ENCODE data around the gene HVCN1. TPM values are rescaled to one million over a fixed set of nuclear protein-coding genes. Genes with fewer than 3 reads are reported as not detected.

HVCN1 gene
- polyA plus RNA-seq, 10 donors = 4.0 to 7.1 (median 5.0) TPM

DNA sequence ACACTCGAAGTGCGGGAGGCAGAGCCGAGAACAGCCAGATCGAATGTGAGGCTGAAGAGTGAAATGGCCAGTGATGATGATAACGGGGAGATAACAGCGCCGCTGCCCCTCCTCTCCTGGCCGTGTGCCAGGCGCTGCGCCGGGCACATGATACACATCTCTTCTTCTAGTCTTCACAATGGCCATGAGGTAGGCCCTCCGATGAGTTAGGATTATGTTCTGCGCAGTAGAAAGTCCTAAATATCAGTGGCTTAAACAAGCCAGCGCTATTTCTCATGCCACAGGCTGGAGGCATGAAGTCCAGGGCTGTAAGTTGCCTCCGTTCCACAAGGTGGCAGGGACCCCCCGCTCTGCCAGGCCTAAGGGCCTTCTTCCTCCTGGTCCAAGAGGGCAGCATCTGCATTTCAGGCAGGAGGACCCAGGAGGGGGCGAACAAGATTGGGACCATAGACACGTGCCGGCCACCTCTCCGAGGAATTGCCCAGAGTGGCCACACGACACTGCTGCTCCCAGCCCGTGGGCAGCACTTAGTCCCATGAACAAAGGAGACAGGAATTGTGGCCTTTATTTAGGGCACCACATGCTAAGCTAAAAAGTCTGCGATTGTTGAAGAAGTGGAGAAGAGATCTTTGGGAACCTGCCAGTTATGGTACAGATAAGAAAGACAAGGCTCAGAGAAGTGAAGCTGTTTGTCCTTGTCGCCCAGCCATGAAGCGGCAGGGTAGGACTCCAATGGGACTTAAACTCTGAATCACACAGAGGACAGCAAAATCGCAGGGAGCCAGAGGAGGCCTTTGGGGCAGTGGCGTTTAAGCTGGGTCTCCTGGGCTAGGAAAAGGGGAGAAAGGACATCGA is 10.9 kb upstream of the HVCN1 start:
- DNase-seq = no peak

DNA sequence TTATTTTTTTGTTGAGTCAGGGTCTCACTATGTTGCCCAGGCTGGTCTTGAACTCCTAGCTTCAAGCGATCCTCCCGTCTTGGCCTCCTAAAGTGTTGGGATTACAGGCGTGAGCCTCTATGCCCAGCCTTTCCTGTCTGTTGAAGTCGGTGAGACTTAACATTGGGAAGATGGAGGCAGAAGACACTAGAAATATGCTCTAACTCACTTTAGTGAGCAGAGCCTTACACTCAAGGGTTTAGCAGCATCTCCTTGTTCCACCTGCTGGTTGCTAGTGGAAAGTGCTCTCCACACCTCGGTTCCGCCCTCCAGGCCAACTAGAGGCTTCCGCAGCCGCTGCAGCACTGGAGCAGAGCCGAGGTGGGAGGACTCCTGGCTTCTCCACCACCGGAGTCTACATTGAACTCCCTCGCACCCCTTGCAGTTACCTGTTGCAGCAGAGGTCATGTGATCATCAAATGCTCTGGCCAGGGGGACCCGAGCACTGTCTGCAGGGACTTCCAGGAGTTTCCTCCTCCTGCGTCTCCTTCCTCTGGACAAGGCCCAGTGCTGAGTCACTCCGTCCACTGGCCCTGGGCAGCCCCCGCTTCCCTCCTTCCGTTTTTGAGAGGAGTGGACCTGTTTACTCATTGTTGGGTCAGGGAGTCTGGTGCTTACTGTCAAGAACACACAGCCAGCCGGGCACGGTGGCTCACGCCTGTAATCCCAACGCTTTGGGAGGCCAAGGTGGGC is 9.4 kb upstream of the HVCN1 start:
- peak; percentile 30 to 90 (median 75) for DNase-seq

DNA sequence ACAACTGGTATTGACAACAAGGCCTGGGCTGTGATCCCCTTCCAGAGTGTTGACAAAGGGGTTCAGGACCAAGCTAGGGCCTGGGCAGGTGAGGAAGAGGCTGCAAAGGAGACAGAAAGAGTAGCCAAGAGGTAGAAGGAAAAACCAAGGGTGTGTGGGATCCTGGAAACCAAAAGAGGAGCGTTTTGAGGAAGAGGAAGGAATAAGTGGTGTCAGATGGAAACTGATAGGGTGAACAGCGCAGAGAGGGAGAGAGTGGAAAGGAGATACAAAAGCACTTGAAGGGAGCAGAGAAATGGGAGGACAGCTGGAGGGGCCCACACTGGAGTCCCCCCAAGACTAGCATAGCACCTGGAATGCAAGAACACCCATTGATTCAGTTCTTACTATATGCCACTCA is 8.3 kb upstream of the HVCN1 start:
- DNase-seq = no peak

DNA sequence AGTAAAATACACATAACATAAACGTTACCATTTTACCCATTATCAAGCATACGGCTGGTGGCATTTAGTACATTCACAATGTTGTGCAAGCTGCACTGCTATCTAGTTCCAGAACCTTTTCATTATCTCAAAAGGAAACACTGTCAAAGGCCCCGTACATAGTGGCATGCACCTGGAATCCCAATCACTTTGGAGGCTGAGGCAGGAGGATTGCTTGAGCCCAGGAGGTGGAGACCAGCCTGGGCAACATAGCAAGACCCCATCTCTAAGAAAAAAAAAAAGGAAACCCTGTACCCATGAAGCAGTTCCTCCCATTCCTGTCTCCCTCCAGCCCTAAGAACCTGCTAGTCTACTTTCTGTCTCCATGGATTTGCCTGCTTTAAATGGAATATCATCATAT is 7.4 kb upstream of the HVCN1 start:
- DNase-seq = no peak

DNA sequence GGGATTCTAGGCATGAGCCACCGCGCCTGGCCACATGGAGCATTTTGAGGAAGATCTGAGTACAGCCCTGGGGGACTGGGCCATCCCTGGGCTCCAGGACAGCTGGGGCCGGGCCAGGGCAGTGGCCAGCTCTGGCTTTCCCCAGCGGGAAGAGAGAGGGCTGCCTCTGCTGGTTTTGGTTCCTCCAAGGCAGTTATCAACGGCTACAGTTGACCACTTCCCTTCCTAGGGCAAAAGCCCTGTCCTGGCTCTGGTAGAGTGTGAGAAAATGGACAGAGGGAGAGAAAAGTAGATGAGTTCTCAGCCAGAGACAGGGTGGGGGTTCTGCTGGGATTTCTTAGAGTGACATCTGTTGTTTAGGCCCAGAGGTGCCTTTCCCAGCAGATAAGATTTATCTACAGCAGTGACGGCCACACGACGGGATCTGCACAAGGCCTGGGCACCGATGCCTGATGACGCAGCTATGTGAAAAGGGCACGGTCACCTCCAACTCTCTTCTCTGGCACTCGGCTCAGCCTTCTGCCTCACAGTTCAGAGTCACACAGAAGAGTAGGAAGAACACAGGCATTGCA is 5.5 kb upstream of the HVCN1 start:
- peak in 1 of 3 donors; percentile 29 for DNase-seq

DNA sequence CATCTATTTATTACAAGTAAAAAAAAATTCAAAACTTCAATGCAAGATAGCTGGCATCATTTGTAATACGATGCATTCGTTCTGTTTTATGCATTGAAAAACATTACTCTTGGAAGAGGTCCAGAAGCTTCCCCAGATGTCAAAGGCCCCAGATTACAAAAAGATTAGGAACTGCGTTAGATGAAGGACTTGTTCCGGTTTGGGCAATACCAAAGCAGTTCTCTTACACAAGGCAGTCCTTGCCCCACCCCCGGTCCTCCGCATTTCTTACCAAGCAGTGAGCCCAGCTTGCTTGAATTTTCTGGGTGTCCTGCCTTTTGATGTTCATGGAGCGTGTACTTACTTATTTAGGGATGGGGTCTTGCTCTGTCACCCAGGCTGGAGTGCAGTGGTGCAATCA is 4.8 kb upstream of the HVCN1 start:
- peak in 1 of 3 donors; percentile 33 for DNase-seq

DNA sequence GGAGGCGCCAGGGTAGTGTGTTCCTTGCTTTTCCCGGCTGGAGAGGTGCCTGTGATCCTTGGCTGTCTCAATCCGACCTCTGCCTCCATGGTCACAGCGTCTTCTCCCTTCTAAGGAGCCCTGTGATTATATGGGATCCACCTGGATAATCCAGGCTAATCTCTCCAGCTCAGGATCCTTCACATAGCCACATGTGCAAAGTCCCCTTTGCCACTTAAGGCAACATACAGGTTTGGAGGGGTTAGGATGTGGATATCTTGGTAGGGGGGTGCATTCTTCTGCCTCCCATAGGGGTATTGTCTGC is 1.2 kb upstream of the HVCN1 start:
- DNase-seq = no peak

DNA sequence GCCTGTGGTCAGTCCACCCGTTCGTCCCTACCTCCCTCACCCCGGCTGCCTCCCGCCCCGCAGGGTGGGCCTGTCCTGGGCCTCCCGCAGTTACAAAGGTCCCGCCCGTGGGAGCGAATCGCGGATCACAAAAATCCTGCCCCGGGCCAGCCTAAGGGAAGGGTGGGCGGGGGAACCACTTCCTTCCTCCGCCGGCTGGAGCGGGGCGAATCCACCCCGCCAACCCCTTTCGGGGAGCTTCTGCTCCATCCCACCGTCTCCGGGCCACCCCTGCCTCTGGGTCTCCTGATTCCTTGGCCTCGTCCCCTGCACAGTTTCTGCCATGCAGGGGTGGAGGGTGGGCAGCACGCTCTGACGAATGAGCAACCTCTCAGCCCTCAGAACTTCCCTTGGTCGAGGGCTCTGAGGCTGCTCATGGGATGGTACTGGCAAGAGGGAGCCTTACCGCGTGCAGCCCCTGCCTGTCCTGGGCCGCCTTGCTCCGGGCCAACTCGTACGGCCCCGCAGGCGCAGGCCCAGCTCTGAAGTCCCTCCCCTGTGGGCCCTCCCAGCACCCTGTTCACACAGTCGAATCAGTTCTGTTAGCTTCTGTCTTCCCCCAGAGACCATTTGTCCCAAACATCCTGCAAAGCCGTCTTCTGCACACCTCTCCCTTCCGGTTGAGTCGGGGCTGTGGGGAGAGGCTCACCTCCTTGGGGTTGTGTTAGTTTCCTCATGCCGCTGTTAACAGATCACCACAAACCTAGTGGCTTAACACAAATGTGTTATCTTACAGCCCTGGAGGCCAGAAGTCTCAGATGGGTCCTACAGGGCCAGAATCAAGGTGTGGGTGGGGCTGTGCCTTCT is 589 bp upstream of the HVCN1 start:
- DNase-seq = peak; percentile 13 to 88 (median 64)

DNA sequence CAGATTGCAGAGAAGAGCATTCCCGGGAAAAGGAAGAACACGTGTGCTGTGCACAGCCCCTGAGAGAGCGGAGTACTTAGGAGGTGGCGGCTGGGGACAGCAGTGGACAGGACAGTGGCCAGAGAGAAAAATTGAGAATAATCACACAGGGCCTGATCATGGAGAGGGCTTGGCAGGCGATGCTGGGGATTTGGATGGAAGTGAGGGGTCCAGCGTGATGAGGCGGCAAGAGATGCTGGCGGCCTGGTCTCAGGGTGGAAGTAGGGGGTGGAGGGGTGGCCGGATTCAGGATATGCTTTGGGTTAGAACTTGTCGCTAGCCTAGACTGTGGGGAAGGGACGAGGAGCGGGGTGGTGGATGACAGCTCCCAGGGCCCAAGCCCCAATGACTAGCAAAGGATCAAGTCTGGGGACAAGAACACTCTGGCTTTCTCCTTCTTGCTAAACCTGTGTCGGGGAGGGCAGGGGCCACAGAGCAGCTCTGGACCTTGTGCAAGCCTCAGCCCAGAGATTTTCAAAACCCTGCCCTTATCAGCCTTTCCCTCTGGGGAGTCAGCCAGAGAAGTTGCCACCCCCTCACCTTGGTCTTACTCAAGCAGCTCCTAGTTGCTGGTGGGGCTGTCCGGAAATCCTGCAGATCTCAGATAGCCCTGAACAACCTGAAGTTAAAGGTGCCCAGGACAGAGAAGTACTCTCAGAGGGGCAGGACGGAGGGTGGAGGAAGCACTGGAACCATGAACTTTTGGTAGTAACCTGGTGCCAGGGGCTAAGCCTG is 1.3 kb downstream of the HVCN1 start:
- DNase-seq = no peak

DNA sequence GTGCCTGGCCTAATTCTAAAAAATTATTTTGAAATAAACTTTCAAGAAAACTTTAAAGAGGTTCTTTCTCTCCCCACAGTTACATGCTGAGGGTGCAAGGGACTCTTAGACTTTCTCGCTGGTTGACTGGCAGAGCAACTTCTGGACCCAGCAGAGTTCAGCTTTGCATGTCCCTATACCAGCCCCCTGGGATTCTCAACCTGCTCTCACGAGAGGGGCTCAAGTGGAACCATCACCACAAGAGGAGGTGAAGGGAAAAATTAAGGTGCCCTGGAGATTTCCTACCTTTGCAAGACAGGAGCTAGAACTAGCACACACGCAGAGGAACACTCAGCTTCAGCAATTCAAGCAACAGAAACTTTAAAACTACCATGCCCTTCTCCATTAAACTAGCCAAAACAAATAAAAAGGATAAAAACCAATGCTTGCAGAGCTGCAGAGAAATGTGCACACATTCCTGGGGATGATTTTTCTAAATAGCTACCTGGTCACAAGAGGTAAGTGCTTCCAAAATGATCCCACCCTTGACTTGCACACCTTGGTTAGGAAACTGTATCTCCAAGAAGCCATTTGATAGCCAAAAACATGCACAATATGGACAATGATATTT is 2.5 kb downstream of the HVCN1 start:
- no peak for DNase-seq

DNA sequence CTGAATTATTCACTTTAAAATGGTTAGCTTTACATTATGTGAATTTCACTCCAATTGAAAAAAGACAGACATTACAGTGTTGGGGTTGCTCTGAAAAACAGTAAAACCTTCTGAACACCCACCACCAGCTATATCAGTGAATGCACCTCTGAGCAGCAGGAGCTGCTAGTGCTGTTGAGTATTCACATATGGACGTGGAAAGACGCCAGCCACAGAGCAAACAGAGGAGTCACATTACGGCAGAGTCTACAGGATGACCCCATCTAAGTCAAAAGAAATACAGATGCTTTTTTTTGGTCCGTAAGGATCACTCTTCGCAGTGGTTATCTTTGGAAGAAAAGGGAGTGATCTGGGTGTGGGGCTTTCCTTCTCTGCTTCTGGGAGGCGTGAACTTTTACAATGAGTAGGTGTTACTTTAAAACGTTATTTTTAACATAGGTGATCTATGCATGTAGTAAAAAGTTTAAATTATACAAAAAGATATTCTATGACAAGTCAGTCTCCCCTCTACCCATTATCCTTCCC is 4.5 kb downstream of the HVCN1 start:
- DNase-seq = peak in 1 of 3 donors; percentile 17

DNA sequence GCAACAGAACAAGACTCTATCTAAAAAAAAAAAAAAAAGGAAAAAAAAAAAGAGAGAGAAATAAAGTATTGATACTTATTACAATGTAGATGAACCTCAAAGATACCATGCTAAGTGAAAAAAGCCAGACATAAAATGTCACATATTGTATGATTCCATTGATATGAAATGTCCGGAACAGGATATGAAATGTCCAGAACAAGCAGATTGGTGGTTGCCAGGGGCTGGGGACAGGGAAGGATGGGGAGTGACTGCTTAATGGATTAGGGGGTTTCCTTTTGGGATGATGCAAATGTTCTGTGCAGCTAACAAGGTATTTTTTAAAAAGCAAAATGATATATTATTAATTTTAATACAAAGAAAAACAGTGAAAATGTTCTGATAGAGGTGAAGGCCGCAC is 5.0 kb downstream of the HVCN1 start:
- DNase-seq = no peak

DNA sequence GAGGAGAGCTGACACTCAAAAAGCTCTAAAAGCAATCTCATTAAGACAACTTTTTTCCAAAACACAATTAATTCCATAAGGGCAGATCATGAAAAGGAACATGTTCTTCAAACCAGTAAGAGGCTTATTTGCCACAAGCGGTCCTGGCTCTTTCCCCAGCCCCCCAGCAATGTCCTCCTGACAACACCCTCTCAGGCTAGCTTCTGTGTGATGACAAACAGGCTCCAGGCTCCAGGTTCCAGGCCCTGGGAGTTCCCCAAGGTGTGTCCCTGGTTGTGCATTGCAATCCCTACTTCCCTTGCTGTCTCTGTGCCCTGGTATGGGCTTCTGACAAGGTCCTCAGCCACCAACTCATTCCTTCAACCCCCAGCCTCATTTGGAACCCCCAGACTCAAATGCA is 8.9 kb downstream of the HVCN1 start:
- DNase-seq = no peak

DNA sequence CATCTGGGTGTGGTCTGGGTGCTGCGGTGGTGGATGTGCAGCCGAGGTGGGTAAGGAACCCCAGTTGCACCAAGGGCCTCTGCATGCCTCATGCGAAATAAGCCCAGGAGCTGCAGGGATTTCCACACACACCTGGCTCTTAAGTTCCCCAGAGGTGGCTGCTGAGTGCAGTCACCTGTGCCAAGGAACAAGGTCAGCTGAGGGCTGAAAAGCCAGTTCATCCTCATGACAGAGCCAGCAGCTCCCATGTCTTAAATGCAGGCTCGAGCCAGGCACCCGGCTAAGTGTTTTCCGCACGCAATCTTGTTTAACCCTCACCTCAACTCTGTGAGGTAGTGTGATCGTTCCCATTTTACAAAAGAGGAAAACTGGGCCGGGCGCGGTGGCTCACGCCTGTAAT is 9.7 kb downstream of the HVCN1 start:
- DNase-seq = no peak

DNA sequence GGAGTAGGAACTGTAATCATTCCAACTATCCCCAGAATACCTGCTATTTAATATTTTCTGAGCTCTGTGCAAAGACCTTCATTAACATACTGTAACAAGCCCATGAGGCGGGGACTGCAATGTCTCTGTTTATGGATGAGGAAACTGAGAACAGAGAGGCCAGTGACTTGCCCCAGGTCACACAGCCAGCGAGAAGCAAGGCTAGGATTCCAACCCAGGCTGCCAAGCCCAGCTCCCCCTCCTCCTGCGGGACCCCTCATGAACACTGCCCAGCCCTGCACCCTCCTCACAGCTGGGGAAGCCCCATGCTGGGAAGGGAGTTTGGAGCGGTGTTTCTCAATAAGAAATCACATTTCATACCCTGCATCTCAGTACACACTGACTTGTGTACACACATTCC is 10.9 kb downstream of the HVCN1 start:
- DNase-seq = no peak

DNA sequence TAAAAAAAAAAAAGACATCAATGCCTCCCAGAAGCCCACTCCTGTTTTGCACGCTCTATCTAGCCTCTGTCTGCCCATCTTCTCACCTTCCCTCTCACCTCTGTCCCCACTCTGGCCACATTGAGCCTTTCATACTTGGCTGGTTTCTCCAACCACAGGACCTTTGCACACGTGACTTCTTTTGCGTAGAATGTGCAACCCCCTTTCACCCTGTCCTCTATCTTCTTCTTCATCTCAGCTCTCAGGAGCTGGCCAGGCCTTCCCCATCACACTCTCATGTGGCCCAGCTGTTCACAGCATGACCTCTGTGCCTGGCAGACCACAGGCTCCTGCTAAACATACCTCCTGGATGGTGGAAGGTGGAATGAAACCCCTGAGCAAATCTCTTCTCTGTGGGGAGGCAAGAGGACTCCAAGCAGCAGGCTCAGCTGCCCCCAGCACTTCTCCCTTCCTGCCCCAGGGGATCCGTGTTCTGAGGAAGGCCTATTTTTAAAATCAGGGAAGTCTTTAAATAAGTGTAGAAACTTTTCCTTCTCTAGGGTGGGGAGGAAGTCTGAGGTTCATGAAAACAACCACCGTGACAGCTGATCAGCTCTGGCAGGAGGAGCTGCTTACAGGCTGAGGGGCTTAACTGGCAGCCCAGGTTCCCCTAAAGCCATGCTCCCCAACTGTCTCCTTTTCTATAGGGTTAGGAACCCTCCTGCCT is 11.6 kb downstream of the HVCN1 start:
- peak in 1 of 3 donors; percentile 42 for DNase-seq

DNA sequence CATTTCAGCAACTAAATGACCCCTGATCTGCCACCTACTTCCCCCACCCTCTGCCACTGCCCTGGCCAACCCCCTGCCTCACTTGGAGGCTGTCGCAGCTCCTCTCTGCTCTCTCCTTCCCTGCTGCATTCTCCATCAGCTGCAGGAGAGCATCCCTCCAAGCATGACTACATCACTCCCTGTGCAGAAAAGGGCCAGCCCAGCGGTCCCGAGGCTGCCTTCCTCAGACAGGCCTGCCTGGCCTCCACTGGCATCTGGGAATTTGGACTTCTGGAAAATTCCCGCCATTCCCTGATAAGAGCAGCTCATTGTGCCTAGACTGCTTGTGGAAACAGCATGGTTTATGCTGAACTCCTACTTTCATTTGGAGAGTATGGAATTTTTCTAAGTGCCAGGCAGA is 12.7 kb downstream of the HVCN1 start:
- no peak for DNase-seq

DNA sequence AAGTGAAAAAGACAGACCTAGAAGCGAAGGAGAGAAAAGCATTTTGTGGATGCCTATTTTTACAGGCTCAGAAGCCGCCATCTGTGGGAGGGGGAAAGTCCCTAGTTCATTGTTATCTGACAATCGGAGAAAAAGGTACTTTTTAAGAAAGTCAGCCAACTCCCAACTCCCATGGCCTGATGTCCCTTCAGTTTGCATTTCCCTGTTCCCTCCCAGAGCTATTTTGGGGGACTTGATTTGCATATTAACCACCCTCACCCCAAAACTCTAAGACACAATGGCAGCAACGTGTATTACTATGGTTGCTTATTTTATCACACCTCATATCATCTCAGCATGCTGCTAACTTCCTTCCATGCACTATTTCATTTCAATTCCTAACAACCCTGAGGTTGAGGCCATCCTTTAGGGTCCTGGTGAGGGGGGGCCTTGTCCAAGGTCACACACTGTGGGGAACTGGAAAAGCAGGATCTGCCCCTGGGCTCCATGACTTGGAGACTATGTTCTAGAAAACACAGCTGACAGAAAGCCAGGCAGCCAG is 18.7 kb downstream of the HVCN1 start:
- DNase-seq = no peak

DNA sequence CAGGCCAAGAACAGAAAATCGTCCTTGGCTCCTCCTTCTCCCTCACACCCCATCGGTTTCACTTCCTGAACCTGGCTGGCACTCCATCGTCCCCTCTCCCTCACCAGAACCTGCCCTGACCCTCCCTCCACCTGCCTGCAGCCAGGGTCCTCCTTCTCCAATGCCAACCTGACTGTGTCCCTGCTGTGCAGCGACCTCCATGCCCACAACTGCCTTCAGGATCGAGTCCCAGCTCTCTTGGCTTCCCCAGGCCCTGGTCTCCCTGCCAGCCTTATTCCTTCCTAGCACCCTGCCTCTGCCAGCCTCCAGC is 19.8 kb downstream of the HVCN1 start:
- no peak for DNase-seq

Data from muscle of back (tissue), 11 donors.